Calu3 (cell line): Measurements from ENCODE around the gene CD28. TPM values are rescaled to one million over a fixed set of nuclear protein-coding genes. Genes with fewer than 3 reads are reported as not detected.

Experiments used
- BruUV-seq: library from RNA; stranded (reverse); fragments of 400-500 nt; replicated peaks from 2 replicates; lab custom pipeline; 2021; lab: Mats Ljungman, UMichigan
- CTCF ChIA-PET: fragments of 300-600 bp; sonication (Branson Sonifier 250); formaldehyde crosslinking; loops from one replicate; lab custom pipeline; 2022; ENCODE audit warnings: antibody characterized with exemption; lab: Charles Lee
- DNase-seq: peaks from one replicate; pipeline ENCODE4 v3.0.0; 2022
- H3K27ac Mint-ChIP-seq: one replicate; pipeline ENCODE4 v1.8.0; 2022; ENCODE audit warnings: mixed read lengths; ENCODE audit not compliant: unreplicated experiment
- H3K27me3 Mint-ChIP-seq: one replicate; pipeline ENCODE4 v1.8.0; 2022; ENCODE audit warnings: mixed read lengths; ENCODE audit not compliant: unreplicated experiment
- H3K36me3 Mint-ChIP-seq: one replicate; pipeline ENCODE4 v1.8.0; 2022; ENCODE audit warnings: mild to moderate bottlenecking, moderate library complexity, mixed read lengths; ENCODE audit not compliant: insufficient read depth, unreplicated experiment
- H3K4me1 Mint-ChIP-seq: one replicate; pipeline ENCODE4 v1.8.0; 2022; ENCODE audit warnings: mild to moderate bottlenecking, low read depth, mixed read lengths; ENCODE audit not compliant: unreplicated experiment
- H3K4me3 Mint-ChIP-seq: one replicate; pipeline ENCODE4 v1.8.0; 2022; ENCODE audit warnings: mild to moderate bottlenecking, low read depth, moderate library complexity, mixed read lengths; ENCODE audit not compliant: unreplicated experiment
- H3K9me3 Mint-ChIP-seq: one replicate; pipeline ENCODE4 v1.8.0; 2022; ENCODE audit warnings: low read depth, mixed read lengths; ENCODE audit not compliant: unreplicated experiment
- intact Hi-C: fragments of 100-400 bp; cut with micrococcal nuclease; formaldehyde crosslinking; loops from one replicate; pipeline ENCODE4 v1.10.0; 2022; ENCODE audit not compliant: unreplicated experiment
- total RNA-seq: library from RNA; stranded (reverse); gene quantifications from 2 replicates; pipeline ENCODE4 v1.2.3, GENCODE V29; 2022
- TF ChIP-seq, protein P1 (sequence below): fragments of 200-600 bp; IDR thresholded peaks from one replicate; pipeline ENCODE4 v1.8.0; 2022; ENCODE audit warnings: antibody characterized with exemption; ENCODE audit not compliant: unreplicated experiment

Gene CD28
- total RNA-seq, 1 experiment from 2014 or later: not detected

DNA sequence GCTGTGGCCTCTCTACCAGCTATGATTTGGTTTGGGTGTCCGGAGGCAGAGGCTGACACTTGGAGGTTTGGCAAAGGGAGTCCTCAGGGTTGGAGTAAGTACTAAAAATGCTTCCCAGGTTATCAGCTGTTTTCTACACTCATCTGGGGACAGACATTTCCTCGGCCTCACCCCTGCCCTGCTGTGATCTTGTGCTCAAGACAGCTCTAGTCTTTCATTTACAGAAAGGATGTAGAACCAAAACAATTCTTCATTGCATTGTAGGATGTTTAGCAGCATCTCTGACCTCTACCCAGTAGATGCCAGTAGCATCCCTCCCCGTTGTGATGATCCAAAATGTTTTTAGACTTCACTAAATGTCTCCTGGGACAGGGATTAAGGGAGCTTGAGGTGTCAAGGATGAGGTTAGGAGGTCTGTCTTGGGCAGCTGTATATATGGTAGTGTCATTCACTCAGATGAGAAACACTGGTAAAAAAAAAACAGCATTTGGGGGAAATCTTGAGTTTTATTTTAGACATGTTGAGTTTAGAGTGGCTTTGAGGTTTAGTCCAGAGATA, 26.6 kb downstream of the CD28 start:
- TF ChIP-seq, protein P1, sequence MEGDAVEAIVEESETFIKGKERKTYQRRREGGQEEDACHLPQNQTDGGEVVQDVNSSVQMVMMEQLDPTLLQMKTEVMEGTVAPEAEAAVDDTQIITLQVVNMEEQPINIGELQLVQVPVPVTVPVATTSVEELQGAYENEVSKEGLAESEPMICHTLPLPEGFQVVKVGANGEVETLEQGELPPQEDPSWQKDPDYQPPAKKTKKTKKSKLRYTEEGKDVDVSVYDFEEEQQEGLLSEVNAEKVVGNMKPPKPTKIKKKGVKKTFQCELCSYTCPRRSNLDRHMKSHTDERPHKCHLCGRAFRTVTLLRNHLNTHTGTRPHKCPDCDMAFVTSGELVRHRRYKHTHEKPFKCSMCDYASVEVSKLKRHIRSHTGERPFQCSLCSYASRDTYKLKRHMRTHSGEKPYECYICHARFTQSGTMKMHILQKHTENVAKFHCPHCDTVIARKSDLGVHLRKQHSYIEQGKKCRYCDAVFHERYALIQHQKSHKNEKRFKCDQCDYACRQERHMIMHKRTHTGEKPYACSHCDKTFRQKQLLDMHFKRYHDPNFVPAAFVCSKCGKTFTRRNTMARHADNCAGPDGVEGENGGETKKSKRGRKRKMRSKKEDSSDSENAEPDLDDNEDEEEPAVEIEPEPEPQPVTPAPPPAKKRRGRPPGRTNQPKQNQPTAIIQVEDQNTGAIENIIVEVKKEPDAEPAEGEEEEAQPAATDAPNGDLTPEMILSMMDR: no peak
- Mint-ChIP-seq H3K36me3 (no peaks in the 10 kb centered on the region), H3K4me1 (no peaks in the 10 kb centered on the region), H3K27ac (no peak overlapping the region), H3K9me3 (peaks cover 2% of the 10 kb centered on the region), H3K4me3 (no peak overlapping the region), H3K27me3 (no peaks in the 10 kb centered on the region)
- BruUV-seq: no TSS peak
- CTCF ChIA-PET: no interaction called here
- intact Hi-C loops: no loop called here
- DNase-seq: no peak

DNA sequence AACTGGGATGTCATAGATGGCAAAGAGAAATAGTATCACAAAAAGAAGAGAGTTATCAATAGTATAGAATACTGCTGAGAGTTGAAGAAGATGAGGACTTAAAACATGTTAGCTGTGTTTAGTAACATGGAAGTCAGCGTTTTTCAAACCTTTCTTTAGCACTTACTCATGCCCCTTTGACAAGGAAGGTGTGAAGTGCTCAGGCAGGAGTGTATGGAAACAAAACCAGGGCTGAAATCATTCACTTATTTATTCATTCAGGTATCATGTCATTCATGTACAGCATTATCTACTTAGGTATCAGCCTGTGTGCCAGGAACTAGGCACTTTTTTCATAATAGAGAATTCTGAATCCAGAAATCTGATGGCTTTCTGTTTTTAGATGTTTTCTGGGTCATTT, 27.2 kb downstream of the CD28 start:
- DNase-seq: no peak
- Mint-ChIP-seq H3K27ac (no peak overlapping the region), H3K27me3 (no peaks in the 10 kb centered on the region), H3K36me3 (no peaks in the 10 kb centered on the region), H3K4me1 (no peaks in the 10 kb centered on the region), H3K4me3 (no peak overlapping the region), H3K9me3 (peaks cover 2% of the 10 kb centered on the region)
- intact Hi-C loops: no loop called here
- BruUV-seq: no TSS peak
- CTCF ChIA-PET: no interaction called here
- TF ChIP-seq, protein P1: no peak

DNA sequence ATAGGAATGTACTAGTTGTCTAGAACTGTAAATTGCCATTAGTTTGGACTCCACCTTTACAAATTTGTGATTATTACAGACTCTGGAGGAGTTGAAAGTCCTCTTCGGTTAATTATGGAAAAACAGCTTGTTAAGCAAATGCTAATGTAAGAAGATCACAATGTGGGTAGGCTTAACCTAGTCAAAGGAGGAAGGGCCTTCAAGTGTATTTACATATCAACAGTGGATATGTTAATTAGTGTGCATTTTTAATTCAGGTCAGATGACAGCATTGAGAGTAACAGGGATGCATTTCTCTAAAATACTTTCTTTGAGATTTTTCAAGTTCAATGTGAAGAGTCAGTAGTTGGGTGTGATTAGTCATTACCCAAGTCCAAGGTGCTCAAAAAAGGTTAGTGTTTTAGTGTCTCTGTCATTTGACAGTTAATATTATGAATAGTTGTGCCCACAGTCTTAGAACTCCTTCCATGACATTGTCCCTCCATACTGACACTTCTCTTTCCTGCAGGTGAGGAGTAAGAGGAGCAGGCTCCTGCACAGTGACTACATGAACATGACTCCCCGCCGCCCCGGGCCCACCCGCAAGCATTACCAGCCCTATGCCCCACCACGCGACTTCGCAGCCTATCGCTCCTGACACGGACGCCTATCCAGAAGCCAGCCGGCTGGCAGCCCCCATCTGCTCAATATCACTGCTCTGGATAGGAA, 28.0 kb downstream of the CD28 start:
- intact Hi-C loops: no loop called here
- TF ChIP-seq, protein P1: no peak
- no peaks in the 10 kb centered on the region for H3K27me3 Mint-ChIP-seq
- H3K9me3 Mint-ChIP-seq: peaks cover 2% of the 10 kb centered on the region
- H3K4me1 Mint-ChIP-seq: no peaks in the 10 kb centered on the region
- no peaks in the 10 kb centered on the region for H3K36me3 Mint-ChIP-seq
- DNase-seq: no peak
- CTCF ChIA-PET: no interaction called here
- H3K27ac Mint-ChIP-seq: no peak overlapping the region
- BruUV-seq: no TSS peak
- H3K4me3 Mint-ChIP-seq: no peak overlapping the region

DNA sequence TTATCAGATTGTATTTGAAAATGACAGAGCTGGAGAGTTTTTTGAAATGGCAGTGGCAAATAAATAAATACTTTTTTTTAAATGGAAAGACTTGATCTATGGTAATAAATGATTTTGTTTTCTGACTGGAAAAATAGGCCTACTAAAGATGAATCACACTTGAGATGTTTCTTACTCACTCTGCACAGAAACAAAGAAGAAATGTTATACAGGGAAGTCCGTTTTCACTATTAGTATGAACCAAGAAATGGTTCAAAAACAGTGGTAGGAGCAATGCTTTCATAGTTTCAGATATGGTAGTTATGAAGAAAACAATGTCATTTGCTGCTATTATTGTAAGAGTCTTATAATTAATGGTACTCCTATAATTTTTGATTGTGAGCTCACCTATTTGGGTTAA, 30.9 kb downstream of the CD28 start:
- DNase-seq: no peak
- intact Hi-C loops: no loop called here
- H3K9me3 Mint-ChIP-seq: peaks cover 2% of the 10 kb centered on the region
- H3K4me3 Mint-ChIP-seq: no peak overlapping the region
- no peaks in the 10 kb centered on the region for H3K36me3 Mint-ChIP-seq
- no TSS peak for BruUV-seq
- TF ChIP-seq, protein P1: no peak
- H3K4me1 Mint-ChIP-seq: no peaks in the 10 kb centered on the region
- H3K27me3 Mint-ChIP-seq: no peaks in the 10 kb centered on the region
- CTCF ChIA-PET: no interaction called here
- H3K27ac Mint-ChIP-seq: no peak overlapping the region
